ENCODE measurements around the gene ALDH1A3. TPM values are rescaled to one million over a fixed set of nuclear protein-coding genes. Genes with fewer than 3 reads are reported as not detected.

The ALDH1A3 gene
- total and polyA plus RNA-seq, 2 of the 13 experiments (the other 11 are each of a cell fraction or from before 2014, with no cell fraction given), result not detected

GRCh38 chr15:100849021-100849854 lies 30.4 kb upstream of the ALDH1A3 start:
- BruUV-seq (replicated peaks), result no TSS peak
- DNase-seq (ENCODE audit: low spot score), result no peak
- no peak overlapping the region for H2AFZ ChIP-seq (ENCODE audit: low read length)
- TF ChIP-seq SYNCRIP (IDR thresholded peaks at IDR 0.05; ENCODE audit: insufficient read depth, low read depth, low read length) (no peak), KLF6 (CRISPR knock-in tag; IDR thresholded peaks at IDR 0.05) (no peak), GLMP (CRISPR knock-in tag; IDR thresholded peaks at IDR 0.05; ENCODE audit: borderline replicate concordance) (no peak), HES4 (CRISPR knock-in tag; IDR thresholded peaks at IDR 0.05; ENCODE audit: borderline replicate concordance) (no peak), GMEB2 (CRISPR knock-in tag; IDR thresholded peaks at IDR 0.05; ENCODE audit: low read depth) (no peak), E2F2 (CRISPR knock-in tag; IDR thresholded peaks at IDR 0.05; ENCODE audit: borderline replicate concordance) (no peak), ZSCAN29 (CRISPR knock-in tag; conservative IDR thresholded peaks at IDR 0.05) (no peak), ZNF678 (CRISPR knock-in tag; IDR thresholded peaks at IDR 0.05) (no peak), IKZF4 (CRISPR knock-in tag; IDR thresholded peaks at IDR 0.05; ENCODE audit: borderline replicate concordance, low read depth, not compliant biosample characterization) (no peak), NBN (conservative IDR thresholded peaks at IDR 0.05) (no peak), ZHX1 (CRISPR knock-in tag; IDR thresholded peaks at IDR 0.05; ENCODE audit: low read depth) (no peak), ZNF430 (CRISPR knock-in tag; IDR thresholded peaks at IDR 0.05) (no peak)
- ChIA-PET POLR2A (no interaction called here), CTCF (ENCODE audit: low intra/inter-chr PET ratio, low total read pairs) (no interaction called here)
- H3K9ac ChIP-seq (ENCODE audit: insufficient read depth, low read depth, low read length), result no peak overlapping the region
- no peak for FAIRE-seq
- 73% methylated on average over 24 of the region's 47 CpGs for WGBS (ENCODE audit: low lambda C conversion rate)
- peaks cover 0 to 6% of the 10 kb centered on the region in 2 experiments; a peak in 1 of 5 replicates for H3K27me3 ChIP-seq (ENCODE audit: control insufficient read depth in 1 of 2, insufficient read depth in 2 of 2, low read length in 2 of 2)
- ATAC-seq, result no peak
- no peak overlapping the region for H3K4me3 ChIP-seq (replicated peaks in 1 of 3; ENCODE audit: insufficient read depth in 1 of 3, low read depth in 2 of 3, low read length in 3 of 3)
- in situ Hi-C loops (cut with HindIII; ENCODE audit: extremely low pct_ligation_motif_present, low pct_unique_long_range_greater_than_20kb), result no loop called here
- H3K9me3 ChIP-seq (ENCODE audit: low read length), result no peaks in the 10 kb centered on the region
- H3K27ac ChIP-seq (ENCODE audit: extremely low read length, insufficient read depth, low read length), result no peak overlapping the region
- no peaks in the 10 kb centered on the region for H3K79me2 ChIP-seq (ENCODE audit: insufficient read depth, low read length)
- H3K4me1 ChIP-seq (ENCODE audit: insufficient read depth, low read length), result no peaks in the 10 kb centered on the region; the same call in none of the 2 replicates
- intact Hi-C loops (cut with micrococcal nuclease; ENCODE audit: unreplicated experiment), result no loop called here
- H4K20me1 ChIP-seq (ENCODE audit: insufficient read depth, low read length), result no peaks in the 10 kb centered on the region
- H3K4me2 ChIP-seq (ENCODE audit: low read depth, low read length), result no peak overlapping the region
- H3K36me3 ChIP-seq (replicated peaks in 1 of 2; ENCODE audit: control insufficient read depth in 1 of 2, insufficient read depth in 2 of 2, low read length in 2 of 2), result no peaks in the 10 kb centered on the region
